Measurements from ENCODE around the gene SLC38A6. TPM values are rescaled to one million over a fixed set of nuclear protein-coding genes. Genes with fewer than 3 reads are reported as not detected.

Gene SLC38A6
- total RNA-seq, 1 donor from 2014 or later: 14.4 TPM

DNA sequence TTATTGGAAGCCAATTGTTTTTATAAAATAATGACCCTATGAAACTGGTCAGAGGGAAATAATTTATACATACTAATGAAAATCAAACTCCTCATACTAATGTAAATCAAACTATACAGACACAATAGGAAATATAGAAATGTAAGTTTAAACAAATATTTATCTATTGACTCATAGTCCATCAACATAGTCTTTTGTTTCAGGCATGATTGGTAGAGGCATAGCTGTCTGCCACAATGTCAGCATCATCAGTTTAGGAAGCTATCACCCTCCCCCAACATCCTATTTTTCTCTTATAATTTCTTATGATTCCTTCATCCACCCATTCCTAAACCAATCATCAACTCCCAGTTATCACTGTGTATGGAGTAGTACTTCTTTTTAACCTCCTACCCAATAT is 117.7 kb downstream of the SLC38A6 start:
- H3K36me3 Mint-ChIP-seq (ENCODE audit: insufficient read depth): no peaks in the 10 kb centered on the region
- H3K9me3 Mint-ChIP-seq (ENCODE audit: low read depth): peaks cover 5% of the 10 kb centered on the region
- no peak overlapping the region for H3K4me3 Mint-ChIP-seq (ENCODE audit: low read depth)
- TF ChIP-seq, protein P1, sequence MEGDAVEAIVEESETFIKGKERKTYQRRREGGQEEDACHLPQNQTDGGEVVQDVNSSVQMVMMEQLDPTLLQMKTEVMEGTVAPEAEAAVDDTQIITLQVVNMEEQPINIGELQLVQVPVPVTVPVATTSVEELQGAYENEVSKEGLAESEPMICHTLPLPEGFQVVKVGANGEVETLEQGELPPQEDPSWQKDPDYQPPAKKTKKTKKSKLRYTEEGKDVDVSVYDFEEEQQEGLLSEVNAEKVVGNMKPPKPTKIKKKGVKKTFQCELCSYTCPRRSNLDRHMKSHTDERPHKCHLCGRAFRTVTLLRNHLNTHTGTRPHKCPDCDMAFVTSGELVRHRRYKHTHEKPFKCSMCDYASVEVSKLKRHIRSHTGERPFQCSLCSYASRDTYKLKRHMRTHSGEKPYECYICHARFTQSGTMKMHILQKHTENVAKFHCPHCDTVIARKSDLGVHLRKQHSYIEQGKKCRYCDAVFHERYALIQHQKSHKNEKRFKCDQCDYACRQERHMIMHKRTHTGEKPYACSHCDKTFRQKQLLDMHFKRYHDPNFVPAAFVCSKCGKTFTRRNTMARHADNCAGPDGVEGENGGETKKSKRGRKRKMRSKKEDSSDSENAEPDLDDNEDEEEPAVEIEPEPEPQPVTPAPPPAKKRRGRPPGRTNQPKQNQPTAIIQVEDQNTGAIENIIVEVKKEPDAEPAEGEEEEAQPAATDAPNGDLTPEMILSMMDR (IDR thresholded peaks at IDR 0.05; ENCODE audit: unreplicated experiment): no peak
- DNase-seq (ENCODE audit: low spot score, unreplicated experiment): no peak
- no peaks in the 10 kb centered on the region for H3K27me3 Mint-ChIP-seq
- H3K27ac Mint-ChIP-seq: no peak overlapping the region
- peaks cover 21% of the 10 kb centered on the region for H3K4me1 Mint-ChIP-seq (ENCODE audit: low read depth)

DNA sequence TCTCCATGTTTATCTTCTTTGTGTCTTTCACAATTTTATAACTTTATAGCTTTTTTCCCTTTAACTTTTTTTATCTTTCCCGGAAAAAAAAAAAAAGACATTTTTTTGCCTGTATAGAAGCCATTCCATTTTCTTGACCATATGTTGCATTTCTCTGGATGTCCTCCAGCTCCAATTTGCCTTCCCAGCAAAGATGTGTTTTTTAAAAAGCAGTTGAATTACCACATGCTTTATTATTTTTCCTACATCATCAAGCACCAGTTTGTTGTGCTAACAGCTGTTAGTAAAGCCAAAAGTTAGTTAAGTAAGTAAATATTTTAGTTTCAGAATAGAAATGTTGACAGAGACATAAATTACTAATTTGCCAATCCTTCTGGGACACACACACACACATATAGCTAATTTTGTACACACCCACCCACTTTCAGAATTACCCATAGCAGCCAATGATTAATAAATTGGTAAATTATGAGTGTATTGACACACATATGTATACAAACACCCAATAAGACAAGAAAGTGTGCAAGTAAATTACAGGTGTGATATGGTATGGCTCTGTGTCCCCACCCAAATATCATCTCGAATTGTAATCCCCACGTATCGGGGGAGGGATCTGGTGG is 118.3 kb downstream of the SLC38A6 start:
- TF ChIP-seq, protein P1 (IDR thresholded peaks at IDR 0.05; ENCODE audit: unreplicated experiment): no peak
- peaks cover 5% of the 10 kb centered on the region for H3K9me3 Mint-ChIP-seq (ENCODE audit: low read depth)
- H3K36me3 Mint-ChIP-seq (ENCODE audit: insufficient read depth): no peaks in the 10 kb centered on the region
- no peak overlapping the region for H3K27ac Mint-ChIP-seq
- peaks cover 26% of the 10 kb centered on the region for H3K4me1 Mint-ChIP-seq (ENCODE audit: low read depth)
- no peak for DNase-seq (ENCODE audit: low spot score, unreplicated experiment)
- no peaks in the 10 kb centered on the region for H3K27me3 Mint-ChIP-seq
- no peak overlapping the region for H3K4me3 Mint-ChIP-seq (ENCODE audit: low read depth)

DNA sequence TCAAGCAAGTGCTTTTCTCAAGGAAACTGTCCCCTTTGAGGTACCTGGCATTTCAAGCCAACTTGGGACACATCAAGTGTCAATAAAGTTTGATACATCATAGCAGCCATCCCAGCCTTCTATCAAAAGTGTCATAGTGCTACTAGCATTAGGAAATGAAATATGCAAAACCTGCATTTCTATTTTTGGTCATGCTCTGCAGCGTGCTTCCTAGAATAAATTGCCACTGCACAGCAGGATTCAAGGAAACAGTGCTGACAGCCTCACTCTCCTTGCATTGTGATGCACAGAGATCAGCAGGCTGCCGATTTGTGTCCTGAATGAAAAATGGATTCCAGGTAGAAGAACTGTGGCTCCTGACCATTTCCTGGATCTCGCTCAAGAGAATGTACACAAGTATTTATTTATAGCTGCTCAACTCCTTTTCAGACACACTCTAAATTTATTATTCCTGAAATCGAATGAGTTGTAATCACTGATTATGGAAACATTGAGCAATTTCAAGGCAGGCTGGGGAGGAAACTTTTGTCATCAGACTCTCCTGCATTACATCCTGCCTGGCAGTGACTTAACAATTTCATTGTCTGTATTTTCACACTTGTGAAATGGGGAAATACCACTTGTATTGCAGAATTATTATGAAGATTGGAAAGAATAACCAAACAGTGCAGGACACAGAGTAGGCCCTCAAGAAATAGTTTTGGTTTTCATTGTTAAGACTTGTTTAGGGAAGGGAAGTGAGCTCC is 120.9 kb downstream of the SLC38A6 start:
- Mint-ChIP-seq H3K36me3 (ENCODE audit: insufficient read depth) (no peaks in the 10 kb centered on the region), H3K9me3 (ENCODE audit: low read depth) (peaks cover under 1% of the 10 kb centered on the region), H3K27me3 (no peaks in the 10 kb centered on the region), H3K4me3 (ENCODE audit: low read depth) (no peak overlapping the region), H3K27ac (peak overlapping the region; percentile 95), H3K4me1 (ENCODE audit: low read depth) (peaks cover 27% of the 10 kb centered on the region)
- TF ChIP-seq, protein P1 (IDR thresholded peaks at IDR 0.05; ENCODE audit: unreplicated experiment): no peak
- no peak for DNase-seq (ENCODE audit: low spot score, unreplicated experiment)

Other genes starting within 250 kb of the SLC38A6 start
- 51.1 and 54.1 TPM in 2 replicates for gene MNAT1, start 246.5 kb upstream of the SLC38A6 start, total RNA-seq
- gene TRMT5, start 166 bp upstream of the SLC38A6 start, total RNA-seq: 13.1 and 15.0 TPM in 2 replicates